ENCODE results near the gene MAP3K8.
A peak's percentile ranks its signal among the peaks of the same experiment; 100 is the strongest.
"Not testable (repeated sequence)": the region's sequence is repeated elsewhere in the genome, so short reads cannot be mapped to it uniquely, and the experiment has no call there.

MAP3K8 gene

DNA sequence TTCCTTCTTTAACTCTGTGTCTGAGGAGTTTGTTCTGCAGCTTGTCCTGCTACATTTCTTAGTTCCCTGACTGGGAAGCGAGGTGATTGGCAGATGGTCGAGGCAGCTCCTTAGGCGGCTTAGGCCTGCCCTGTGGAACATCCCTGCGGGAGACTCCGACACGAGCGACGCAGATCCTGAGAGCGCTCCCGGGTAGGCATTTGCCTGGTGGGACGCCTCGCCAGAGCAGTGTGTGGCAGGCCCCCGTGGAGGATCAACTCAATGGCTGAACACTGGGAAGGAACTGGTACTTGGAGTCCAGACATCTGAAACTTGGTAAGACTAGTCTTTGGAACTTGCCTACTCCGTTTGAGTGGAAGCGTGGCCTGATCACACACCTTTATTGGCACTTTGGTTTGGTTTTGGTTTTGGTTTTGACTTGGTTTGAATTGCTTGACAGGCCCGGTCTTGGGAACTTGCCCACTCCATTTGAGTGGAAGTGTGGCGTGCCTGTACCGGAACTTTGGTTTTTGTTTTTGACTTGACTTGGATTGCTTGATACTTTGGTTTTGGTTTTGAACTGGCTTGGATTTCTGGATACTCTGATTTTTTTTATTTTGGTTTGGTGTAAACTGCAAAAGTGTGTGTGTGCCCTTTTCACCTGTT lies 42.6 kb downstream of the MAP3K8 start:
- FAIRE-seq = no peak
- TF ChIP-seq POLR2AphosphoS5 (IDR thresholded peaks at IDR 0.05; ENCODE audit: low read depth, low read length) (no peak), POLR2A (IDR thresholded peaks at IDR 0.05; ENCODE audit: low read depth, low read length) (no peak), TAF1 (IDR thresholded peaks at IDR 0.05; ENCODE audit: borderline replicate concordance, low read depth, low read length) (no peak)

DNA sequence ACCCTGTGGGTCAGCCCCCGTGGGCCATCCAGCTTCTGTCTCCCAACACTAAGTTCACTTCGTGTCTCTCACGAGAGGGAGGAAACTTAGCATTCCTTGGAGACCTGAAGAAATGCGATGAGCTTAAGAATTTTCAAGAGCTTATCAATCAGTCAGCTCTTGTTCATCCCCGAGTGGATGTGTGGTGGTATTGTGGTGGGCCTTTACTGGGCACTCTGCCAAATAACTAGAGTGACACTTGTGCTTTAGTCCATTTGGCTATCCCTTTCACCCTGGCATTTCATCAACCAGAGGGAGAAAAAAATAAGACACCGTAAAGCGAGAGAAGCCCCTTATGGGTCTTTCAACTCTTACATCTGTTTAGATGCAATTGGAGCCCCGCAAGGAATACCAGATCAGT lies 45.5 kb downstream of the MAP3K8 start:
- DNase-seq (ENCODE audit: insufficient read length); FAIRE-seq: not testable (repeated sequence)

More for the DNA sequence above, 42.6 kb downstream of the MAP3K8 start:
- DNase-seq (ENCODE audit: insufficient read length) = no peak

GRCh38 chr10:30481603-30482002 lies 47.6 kb downstream of the MAP3K8 start:
- TF ChIP-seq POLR2A (IDR thresholded peaks at IDR 0.05; ENCODE audit: low read depth, low read length) (no peak), TAF1 (IDR thresholded peaks at IDR 0.05; ENCODE audit: borderline replicate concordance, low read depth, low read length) (no peak), POLR2AphosphoS5 (IDR thresholded peaks at IDR 0.05; ENCODE audit: low read depth, low read length) (no peak)
- no peak for FAIRE-seq
- DNase-seq (ENCODE audit: insufficient read length) = no peak

DNA sequence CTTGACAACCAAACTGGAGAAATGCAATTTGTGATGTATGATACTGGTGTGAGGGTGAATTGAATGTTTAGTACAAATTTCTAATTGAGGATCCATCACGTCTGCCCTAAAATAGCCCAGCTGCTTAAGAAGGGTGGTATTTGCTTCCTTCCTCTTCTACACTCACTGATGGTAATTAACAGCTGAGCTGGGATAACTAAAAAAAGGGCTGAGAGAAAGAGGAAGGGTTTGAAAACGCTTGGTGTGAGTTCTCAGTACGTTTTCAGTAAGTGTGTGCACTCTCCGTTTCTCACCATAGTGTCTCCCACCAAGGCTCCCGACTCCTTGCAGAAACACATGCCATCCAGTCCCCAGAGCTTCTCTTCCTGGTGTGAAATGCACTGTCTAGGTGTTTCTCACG lies 54.3 kb downstream of the MAP3K8 start:
- DNase-seq (ENCODE audit: insufficient read length) (no peak), FAIRE-seq (peak; percentile 89)
- TF ChIP-seq POLR2AphosphoS5 (IDR thresholded peaks at IDR 0.05; ENCODE audit: low read depth, low read length) (no peak), POLR2A (IDR thresholded peaks at IDR 0.05; ENCODE audit: low read depth, low read length) (no peak), TAF1 (IDR thresholded peaks at IDR 0.05; ENCODE audit: borderline replicate concordance, low read depth, low read length) (no peak)

DNA sequence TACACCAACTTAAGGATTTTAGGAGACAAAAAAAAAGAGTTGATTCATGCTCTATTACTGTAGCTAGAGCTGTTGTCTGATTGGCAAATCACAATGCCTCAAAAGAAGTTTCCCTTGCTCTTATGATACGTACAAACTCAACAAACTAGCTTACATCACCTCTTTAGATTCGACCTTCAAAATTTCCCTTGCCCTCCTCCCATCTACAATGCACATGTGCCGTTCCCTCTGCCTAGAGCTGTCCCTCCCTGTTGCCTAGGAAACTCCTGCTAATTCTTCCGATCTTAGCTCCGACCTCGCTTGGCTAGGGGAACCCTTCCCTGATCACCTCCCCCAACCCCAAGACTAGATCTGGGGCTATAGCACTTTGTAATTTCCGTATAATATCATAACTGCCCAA lies 55.4 kb downstream of the MAP3K8 start:
- no peak for TF ChIP-seq POLR2A (IDR thresholded peaks at IDR 0.05; ENCODE audit: low read depth, low read length)
- no peak for TF ChIP-seq TAF1 (IDR thresholded peaks at IDR 0.05; ENCODE audit: borderline replicate concordance, low read depth, low read length)
- no peak for TF ChIP-seq POLR2AphosphoS5 (IDR thresholded peaks at IDR 0.05; ENCODE audit: low read depth, low read length)
- no peak for DNase-seq (ENCODE audit: insufficient read length)
- FAIRE-seq = peak; percentile 75

DNA sequence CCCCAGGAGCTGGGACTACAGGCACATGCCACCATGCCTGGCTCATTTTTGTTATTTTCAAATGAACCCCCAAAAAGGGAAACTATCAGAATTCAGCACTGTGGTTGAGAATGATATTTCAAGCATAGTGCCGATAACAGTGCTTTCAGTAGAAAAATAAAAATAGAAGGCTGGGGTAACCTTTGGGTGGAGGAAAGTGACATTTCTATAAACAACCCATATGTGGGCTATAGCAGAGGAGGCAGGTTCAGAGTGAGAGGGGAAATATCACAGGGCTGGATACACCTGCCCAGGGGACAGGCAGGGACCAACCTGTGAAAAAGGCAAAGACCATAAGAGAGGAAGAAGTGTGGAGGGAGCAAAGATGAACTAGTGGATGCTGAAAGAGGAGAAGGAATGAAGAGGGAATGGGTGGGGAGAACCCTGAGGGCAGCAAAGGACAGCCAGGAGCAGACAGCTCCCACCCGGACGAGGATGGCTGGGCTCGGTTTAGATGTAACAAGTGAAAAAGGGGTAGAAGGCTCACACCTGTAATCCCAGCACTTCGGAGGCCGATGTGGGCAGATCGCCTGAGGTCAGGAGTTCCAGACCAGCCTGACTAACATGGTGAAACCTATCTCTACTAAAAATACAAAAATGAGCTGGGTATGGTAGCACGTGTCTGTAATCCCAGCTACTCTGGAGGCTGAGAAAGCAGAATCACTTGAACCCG lies 56.5 kb downstream of the MAP3K8 start:
- FAIRE-seq (peak; percentile 54), DNase-seq (ENCODE audit: insufficient read length) (no peak)
- no peak for TF ChIP-seq POLR2A (IDR thresholded peaks at IDR 0.05; ENCODE audit: low read depth, low read length)
- no peak for TF ChIP-seq TAF1 (IDR thresholded peaks at IDR 0.05; ENCODE audit: borderline replicate concordance, low read depth, low read length)
- no peak for TF ChIP-seq POLR2AphosphoS5 (IDR thresholded peaks at IDR 0.05; ENCODE audit: low read depth, low read length)

DNA sequence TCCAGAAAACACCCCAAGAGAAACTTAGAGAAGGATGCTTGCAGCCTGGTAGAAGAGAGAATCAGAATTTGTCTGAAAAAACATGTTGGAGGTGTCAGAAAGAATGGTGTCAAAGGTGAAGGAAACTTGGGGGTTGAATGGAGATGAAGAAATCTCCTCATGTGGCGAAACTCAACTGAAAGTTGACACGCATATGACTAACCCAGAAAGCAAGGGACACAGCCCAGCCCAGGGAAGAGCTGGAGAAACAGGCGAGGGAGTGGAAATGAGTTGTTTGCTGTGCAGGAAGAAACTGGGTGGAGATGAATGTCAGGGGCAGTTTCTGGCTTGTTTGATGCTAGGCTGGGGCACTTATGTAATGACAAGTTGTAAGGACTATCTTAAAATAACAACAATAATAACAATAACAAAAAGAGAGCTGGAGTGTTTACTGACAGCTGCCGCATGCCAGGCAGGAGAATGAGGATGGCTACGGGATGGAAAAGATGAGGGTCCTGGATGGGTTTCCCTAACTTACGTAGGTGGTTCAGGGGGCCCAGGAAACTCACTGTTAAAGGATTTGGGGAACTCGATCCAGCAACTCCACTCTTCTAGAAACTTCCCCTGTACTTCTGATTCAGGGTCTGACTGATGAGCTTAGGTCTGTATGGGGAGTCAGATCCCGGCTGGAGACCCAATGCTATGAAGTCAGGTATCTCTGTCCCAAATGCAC lies 57.4 kb downstream of the MAP3K8 start:
- TF ChIP-seq POLR2A (IDR thresholded peaks at IDR 0.05; ENCODE audit: low read depth, low read length) (no peak), POLR2AphosphoS5 (IDR thresholded peaks at IDR 0.05; ENCODE audit: low read depth, low read length) (no peak), TAF1 (IDR thresholded peaks at IDR 0.05; ENCODE audit: borderline replicate concordance, low read depth, low read length) (no peak)
- no peak for DNase-seq (ENCODE audit: insufficient read length)
- peak; percentile 36 for FAIRE-seq

GRCh38 chr10:30491916-30492515 lies 58.0 kb downstream of the MAP3K8 start:
- no peak for TF ChIP-seq TAF1 (IDR thresholded peaks at IDR 0.05; ENCODE audit: borderline replicate concordance, low read depth, low read length)
- TF ChIP-seq POLR2A (IDR thresholded peaks at IDR 0.05; ENCODE audit: low read depth, low read length) = no peak
- TF ChIP-seq POLR2AphosphoS5 (IDR thresholded peaks at IDR 0.05; ENCODE audit: low read depth, low read length) = no peak
- FAIRE-seq (peak; percentile 5), DNase-seq (ENCODE audit: insufficient read length) (no peak)

- FAIRE-seq = peak; percentile 80
- no peak for DNase-seq (ENCODE audit: insufficient read length)
These were observed 59.9 kb downstream of the MAP3K8 start for GRCh38 chr10:30493609-30494530.

DNA sequence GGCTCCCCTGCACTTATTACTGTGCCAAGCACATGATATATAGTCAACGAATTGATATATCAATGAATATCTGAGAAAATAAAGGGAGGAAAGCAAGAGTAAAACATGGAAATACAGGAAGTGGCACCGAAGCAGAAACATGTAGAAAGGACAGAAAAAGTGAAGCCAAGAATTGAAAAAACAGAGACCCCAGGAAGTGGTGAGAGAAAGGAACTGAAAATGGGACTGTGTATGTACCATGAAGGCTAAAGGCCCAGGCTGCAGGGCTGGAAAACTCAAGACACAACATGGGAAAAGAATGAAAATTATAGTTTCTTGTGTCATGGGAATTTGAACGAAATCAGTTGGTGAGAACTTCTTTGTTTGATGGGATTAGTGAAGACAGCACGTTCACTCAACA lies 60.6 kb downstream of the MAP3K8 start:
- DNase-seq (ENCODE audit: insufficient read length) = no peak
- TF ChIP-seq POLR2AphosphoS5 (IDR thresholded peaks at IDR 0.05; ENCODE audit: low read depth, low read length) = no peak
- peak; percentile 86 for FAIRE-seq

More at GRCh38 chr10:30493609-30494530, 59.9 kb downstream of the MAP3K8 start:
- TF ChIP-seq POLR2A (IDR thresholded peaks at IDR 0.05; ENCODE audit: low read depth, low read length) = no peak
- TF ChIP-seq TAF1 (IDR thresholded peaks at IDR 0.05; ENCODE audit: borderline replicate concordance, low read depth, low read length) = no peak
- TF ChIP-seq POLR2AphosphoS5 (IDR thresholded peaks at IDR 0.05; ENCODE audit: low read depth, low read length) = no peak

DNA sequence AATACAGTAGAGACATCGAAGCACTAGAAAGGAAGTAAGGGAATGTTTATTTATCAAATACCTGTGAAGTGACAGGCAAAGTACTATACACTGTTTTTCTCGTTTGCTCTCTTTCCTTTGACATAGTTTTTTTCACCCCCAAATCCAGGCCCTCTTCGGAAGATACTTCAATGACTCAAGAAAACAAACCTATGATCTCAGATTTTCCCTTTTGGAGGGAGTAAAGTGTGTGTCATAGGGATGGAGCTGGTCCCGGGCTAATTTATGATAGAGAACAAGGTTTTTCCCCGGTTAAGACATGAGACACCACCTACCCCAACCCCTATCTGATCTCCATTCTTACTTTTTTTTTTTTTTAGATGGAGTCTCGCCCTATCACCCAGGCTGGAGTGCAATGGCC lies 61.7 kb downstream of the MAP3K8 start:
- no peak for DNase-seq (ENCODE audit: insufficient read length)
- FAIRE-seq = no peak
- no peak for TF ChIP-seq POLR2AphosphoS5 (IDR thresholded peaks at IDR 0.05; ENCODE audit: low read depth, low read length)
- TF ChIP-seq TAF1 (IDR thresholded peaks at IDR 0.05; ENCODE audit: borderline replicate concordance, low read depth, low read length) = no peak
- no peak for TF ChIP-seq POLR2A (IDR thresholded peaks at IDR 0.05; ENCODE audit: low read depth, low read length)
